Measurements from ENCODE around the gene CHERP. TPM values are rescaled to one million over a fixed set of nuclear protein-coding genes. Genes with fewer than 3 reads are reported as not detected.

CHERP gene
- total and polyA plus RNA-seq, 2 of the 8 experiments (the other 6 are each of a cell fraction or from before 2014, with no cell fraction given), result 13.9 to 73.7 TPM

DNA sequence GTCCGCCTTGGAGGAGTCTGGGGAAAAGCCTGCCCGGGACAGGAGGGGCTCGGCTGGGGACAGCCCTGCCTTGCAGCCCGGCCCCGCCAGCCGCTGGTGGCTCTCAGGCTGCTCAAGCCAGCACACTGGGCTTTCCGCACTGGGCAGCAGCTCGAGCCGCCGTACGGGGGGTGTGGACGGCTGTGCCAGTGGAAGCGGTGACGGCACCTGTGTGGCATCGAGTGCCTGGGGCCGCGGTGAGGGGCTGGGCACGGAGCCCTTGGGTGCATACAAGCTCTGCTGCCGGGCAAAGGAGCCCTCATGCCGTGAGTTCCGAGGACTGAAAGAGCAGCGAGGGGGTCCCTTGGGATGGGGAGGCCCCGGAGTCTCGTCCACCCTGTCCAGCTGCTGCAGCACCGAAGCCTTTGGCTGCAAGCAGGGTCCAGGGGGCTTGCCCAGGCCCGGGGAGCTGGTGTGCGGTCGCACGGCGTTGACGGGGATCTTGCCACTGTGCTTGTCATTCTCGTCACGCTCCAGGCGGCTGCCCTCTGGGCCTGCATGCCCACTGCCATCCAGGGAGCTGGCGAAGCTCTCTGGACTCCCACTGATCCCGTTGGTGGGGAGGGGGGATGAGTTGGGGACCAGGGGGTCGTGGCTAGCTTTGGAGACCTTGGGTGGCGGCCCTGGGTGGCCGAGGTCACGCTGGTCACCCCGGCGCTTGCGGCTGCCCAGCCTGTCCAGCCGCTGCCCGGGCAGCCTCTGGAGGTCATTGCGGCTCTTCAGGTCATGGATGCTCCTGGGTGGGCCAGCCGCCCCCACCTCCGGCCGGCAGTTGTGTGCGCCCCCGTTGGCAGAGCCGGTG lies 34.7 kb upstream of the CHERP start (continued):
- no peak for TF ChIP-seq NRF1 (IDR thresholded peaks at IDR 0.05; ENCODE audit: low read depth, low read length)
- TF ChIP-seq BRCA1 (IDR thresholded peaks at IDR 0.05; ENCODE audit: low read depth, low read length), result no peak
- no peak for TF ChIP-seq RAD21 (IDR thresholded peaks at IDR 0.05 in 1 of 2, conservative IDR thresholded peaks at IDR 0.05 in 1 of 2; ENCODE audit: low read depth in 2 of 2, low read length in 2 of 2)
- no peak for TF ChIP-seq GTF2F1 (IDR thresholded peaks at IDR 0.05; ENCODE audit: borderline replicate concordance, low read depth, low read length)
- no peak for TF ChIP-seq KDM1A (IDR thresholded peaks at IDR 0.05; ENCODE audit: borderline replicate concordance, low read length)
- TF ChIP-seq, protein P1, sequence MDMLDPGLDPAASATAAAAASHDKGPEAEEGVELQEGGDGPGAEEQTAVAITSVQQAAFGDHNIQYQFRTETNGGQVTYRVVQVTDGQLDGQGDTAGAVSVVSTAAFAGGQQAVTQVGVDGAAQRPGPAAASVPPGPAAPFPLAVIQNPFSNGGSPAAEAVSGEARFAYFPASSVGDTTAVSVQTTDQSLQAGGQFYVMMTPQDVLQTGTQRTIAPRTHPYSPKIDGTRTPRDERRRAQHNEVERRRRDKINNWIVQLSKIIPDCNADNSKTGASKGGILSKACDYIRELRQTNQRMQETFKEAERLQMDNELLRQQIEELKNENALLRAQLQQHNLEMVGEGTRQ (IDR thresholded peaks at IDR 0.05; ENCODE audit: low read length), result no peak

All from H1 (cell line).